Hepatocyte (in vitro differentiated cells): ENCODE results near the gene SMOC1. TPM values are rescaled to one million over a fixed set of nuclear protein-coding genes. Genes with fewer than 3 reads are reported as not detected.

Source experiments
- DNase-seq: peaks from one replicate; pipeline ENCODE4 v3.0.0-alpha.2; 2016; ENCODE audit warnings: low spot score
- H2AFZ ChIP-seq: fragments of 200-600 bp; sonication (generic); 2 replicates; pipeline ENCODE4 v1.6.0; 2016; ENCODE audit warnings: antibody characterized with exemption, mild to moderate bottlenecking
- H3K27ac ChIP-seq: fragments of 200-600 bp; sonication (generic); 2 replicates; pipeline ENCODE4 v1.5.1; 2016; ENCODE audit warnings: mild to moderate bottlenecking
- H3K27me3 ChIP-seq: fragments of 200-600 bp; sonication (generic); 2 replicates; pipeline ENCODE4 v1.6.1; 2016
- H3K36me3 ChIP-seq: fragments of 200-600 bp; sonication (generic); replicated peaks from 2 replicates; pipeline ENCODE4 v1.5.1; 2016; ENCODE audit warnings: low read depth; ENCODE audit not compliant: insufficient read depth
- H3K4me1 ChIP-seq: fragments of 200-600 bp; sonication (generic); 2 replicates; pipeline ENCODE4 v1.5.1; 2016; ENCODE audit warnings: mild to moderate bottlenecking, moderate library complexity; ENCODE audit not compliant: insufficient read depth
- H3K4me2 ChIP-seq: fragments of 200-600 bp; sonication (generic); 2 replicates; pipeline ENCODE4 v1.6.0; 2016
- H3K4me3 ChIP-seq: fragments of 200-600 bp; sonication (generic); 2 replicates; pipeline ENCODE4 v1.5.1; 2016; ENCODE audit warnings: mild to moderate bottlenecking
- H3K79me2 ChIP-seq: fragments of 200-600 bp; sonication (generic); 2 replicates; pipeline ENCODE4 v1.6.0; 2017; ENCODE audit warnings: mild to moderate bottlenecking
- H3K9me2 ChIP-seq: fragments of 200-600 bp; sonication (generic); replicated peaks from 2 replicates; pipeline ENCODE4 v1.6.0; 2017; ENCODE audit warnings: mild to moderate bottlenecking; ENCODE audit not compliant: insufficient read depth
- H3K9me3 ChIP-seq: fragments of 200-600 bp; sonication (generic); 2 replicates; pipeline ENCODE4 v1.5.1; 2016; ENCODE audit warnings: low read depth, mild to moderate bottlenecking
- H4K20me1 ChIP-seq: fragments of 200-600 bp; sonication (generic); 2 replicates; pipeline ENCODE4 v1.6.0; 2016; ENCODE audit warnings: mild to moderate bottlenecking; ENCODE audit not compliant: insufficient read depth, poor library complexity, severe bottlenecking
- CTCF ChIP-seq: fragments of 200-600 bp; sonication (generic); IDR thresholded peaks from 2 replicates; pipeline ENCODE4 v1.5.1; 2016; ENCODE audit warnings: antibody characterized with exemption, mild to moderate bottlenecking; ENCODE audit not compliant: poor library complexity
- EZH2 ChIP-seq: fragments of 200-600 bp; sonication (generic); IDR thresholded peaks from 2 replicates; pipeline ENCODE4 v1.6.1; 2016; ENCODE audit warnings: antibody characterized with exemption, mild to moderate bottlenecking, borderline replicate concordance
- EZH2phosphoT487 ChIP-seq: fragments of 200-600 bp; sonication (generic); IDR thresholded peaks from one replicate; pipeline ENCODE4 v1.6.1; 2018; ENCODE audit warnings: antibody characterized with exemption, mild to moderate bottlenecking, low read depth, moderate library complexity; ENCODE audit not compliant: unreplicated experiment, severe bottlenecking
- WGBS: methylation state at CpG from one replicate; pipeline ENCODE4 v1.1.6; 2016; ENCODE audit warnings: low lambda C conversion rate; ENCODE audit errors: missing lambda C conversion rate; 5-methylcytosine and 5-hydroxymethylcytosine counted together
- polyA plus RNA-seq: library from polyadenylated mRNA; unstranded; fragments of >200 nt; fragmentation: Nextera tagmentation; extraction: Ambion mirVana; gene quantifications from 2 replicates; pipeline ENCODE4 v1.2.1, GENCODE V29; 2016
- total RNA-seq: library from RNA; depleted of rRNA; stranded (reverse); fragments of >200 nt; gene quantifications from 2 replicates; pipeline ENCODE4 v1.2.3, GENCODE V29; 2014

The SMOC1 gene
- total and polyA plus RNA-seq, 2 experiments from 2014 or later = 2.1 to 6.2 TPM

- no peak overlapping the region for H3K27ac ChIP-seq
- H3K9me3 ChIP-seq = no peaks in the 10 kb centered on the region
- no peaks in the 10 kb centered on the region for H4K20me1 ChIP-seq
- H3K79me2 ChIP-seq = no peaks in the 10 kb centered on the region
- TF ChIP-seq EZH2phosphoT487 (no peak), EZH2 (no peak), CTCF (no peak)
- H3K27me3 ChIP-seq = no peaks in the 10 kb centered on the region
- H2AFZ ChIP-seq = no peak overlapping the region
- no peaks in the 10 kb centered on the region for H3K36me3 ChIP-seq
- no peaks in the 10 kb centered on the region for H3K9me2 ChIP-seq
- H3K4me3 ChIP-seq = no peak overlapping the region
- H3K4me1 ChIP-seq = no peaks in the 10 kb centered on the region
- no peak for DNase-seq
- H3K4me2 ChIP-seq = no peak overlapping the region
- 47% methylated on average over 3 of the region's 3 CpGs for WGBS
Observed at GRCh38 chr14:69906201-69906600, 27.0 kb downstream of the SMOC1 start.

- H3K36me3 ChIP-seq = no peaks in the 10 kb centered on the region
- TF ChIP-seq CTCF (no peak), EZH2phosphoT487 (no peak), EZH2 (no peak)
- no peaks in the 10 kb centered on the region for H3K9me3 ChIP-seq
- no peaks in the 10 kb centered on the region for H3K79me2 ChIP-seq
- no peak overlapping the region for H3K4me3 ChIP-seq
- H3K9me2 ChIP-seq = no peaks in the 10 kb centered on the region
- no peaks in the 10 kb centered on the region for H3K27me3 ChIP-seq
- 86% methylated on average over 7 of the region's 7 CpGs for WGBS
- no peak overlapping the region for H3K4me2 ChIP-seq
- H4K20me1 ChIP-seq = no peaks in the 10 kb centered on the region
- no peak overlapping the region for H3K27ac ChIP-seq
- no peaks in the 10 kb centered on the region for H3K4me1 ChIP-seq
- DNase-seq = no peak
- no peak overlapping the region for H2AFZ ChIP-seq
Observed at GRCh38 chr14:69909826-69910550, 30.8 kb downstream of the SMOC1 start.

- 91% methylated on average over 3 of the region's 3 CpGs for WGBS
- no peaks in the 10 kb centered on the region for H3K79me2 ChIP-seq
Observed at GRCh38 chr14:69910871-69911270, 31.7 kb downstream of the SMOC1 start.

More at GRCh38 chr14:69910871-69911270, 31.7 kb downstream of the SMOC1 start:
- no peak for DNase-seq
- H3K9me2 ChIP-seq = no peaks in the 10 kb centered on the region
- H2AFZ ChIP-seq = no peak overlapping the region
- no peaks in the 10 kb centered on the region for H3K4me1 ChIP-seq
- H3K36me3 ChIP-seq = no peaks in the 10 kb centered on the region
- no peaks in the 10 kb centered on the region for H4K20me1 ChIP-seq
- H3K27me3 ChIP-seq = no peaks in the 10 kb centered on the region
- TF ChIP-seq CTCF (no peak), EZH2phosphoT487 (no peak), EZH2 (no peak)
- H3K27ac ChIP-seq = no peak overlapping the region
- no peak overlapping the region for H3K4me3 ChIP-seq
- no peaks in the 10 kb centered on the region for H3K9me3 ChIP-seq
- no peak overlapping the region for H3K4me2 ChIP-seq
